Hematopoietic multipotent progenitor cell treated with erythropoietin and hydrocortisone succinate and interleukin-3 and kit ligand, for 8 days (in vitro differentiated cells): Measurements from ENCODE around the gene CLSTN1.

Source experiments
- DNase-seq: peaks from one replicate; pipeline ENCODE4 v3.0.0-alpha.2; 2015

Gene CLSTN1

DNA sequence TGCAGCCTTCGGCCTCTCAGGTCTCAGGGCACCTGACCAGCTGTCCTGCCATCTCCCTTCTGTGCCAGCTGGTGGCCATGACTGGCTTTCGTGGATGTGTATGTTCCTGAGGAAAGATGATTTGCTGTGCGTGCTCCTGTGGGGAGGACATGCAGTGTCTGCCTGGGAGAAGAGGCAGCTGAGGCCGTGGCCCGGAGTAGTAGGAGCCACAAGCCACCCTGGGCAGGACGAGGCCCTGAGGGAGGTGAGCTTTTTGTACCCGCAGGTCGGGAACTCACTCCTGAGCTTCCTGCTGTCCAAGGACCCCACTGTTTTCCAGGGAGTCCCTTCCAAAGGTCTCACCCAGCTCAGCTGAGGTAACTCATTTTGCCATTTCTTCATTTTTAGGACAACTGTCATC is 113.7 kb downstream of the CLSTN1 start:
- no peak for DNase-seq

DNA sequence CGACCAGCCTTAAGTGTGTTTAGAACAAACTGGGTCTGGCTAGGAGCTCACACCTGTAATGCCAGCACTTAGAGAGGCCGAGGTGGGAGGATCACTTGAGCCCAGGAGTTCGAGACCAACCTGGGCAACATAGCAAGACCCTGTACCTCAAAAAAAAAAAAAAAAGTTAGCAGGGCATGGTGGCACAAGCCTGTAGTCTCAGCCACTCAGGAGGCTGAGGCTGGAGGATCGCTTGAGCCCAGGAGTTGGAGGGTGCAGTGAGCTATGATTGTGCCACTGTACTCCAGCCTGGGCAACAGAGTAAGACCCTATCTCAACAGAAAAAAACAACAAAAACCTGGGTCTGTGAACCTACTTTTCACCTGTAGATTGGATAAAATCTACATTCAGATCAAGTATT is 117.6 kb downstream of the CLSTN1 start:
- no peak for DNase-seq

DNA sequence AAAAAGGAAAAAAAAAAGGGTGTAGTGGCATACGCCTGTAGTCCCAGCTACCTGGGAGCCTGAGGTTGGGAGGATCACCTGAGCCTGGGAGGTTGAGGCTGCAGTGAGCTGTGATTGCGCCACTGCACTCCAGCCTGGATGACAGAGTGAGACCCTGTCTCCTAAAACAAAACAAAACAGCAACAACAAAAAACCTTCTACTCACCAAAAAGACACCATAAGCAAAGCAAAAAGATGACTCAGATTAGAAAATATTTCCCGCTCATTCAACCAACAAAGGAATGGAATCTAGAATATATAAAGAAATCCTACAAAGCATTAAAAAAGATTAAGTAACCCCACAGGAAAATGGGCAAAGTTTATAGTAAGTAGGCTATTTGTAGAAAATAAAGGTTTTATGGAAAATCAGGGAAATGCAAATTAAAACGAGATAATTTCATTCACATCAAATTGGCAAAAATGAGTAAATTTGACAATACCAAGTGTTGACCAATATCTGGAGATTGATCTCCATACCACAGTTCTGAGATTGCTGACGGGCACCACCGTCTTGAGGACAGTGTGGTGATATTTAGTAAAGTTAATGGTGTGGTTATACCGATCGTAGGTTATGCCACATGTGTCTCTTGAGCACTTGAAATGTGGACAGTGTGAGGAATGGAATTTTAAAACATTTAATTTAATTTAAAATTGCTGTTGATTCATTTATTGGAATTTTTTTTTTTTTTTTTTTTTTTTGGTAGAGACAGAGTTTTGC is 118.2 kb downstream of the CLSTN1 start:
- no peak for DNase-seq

DNA sequence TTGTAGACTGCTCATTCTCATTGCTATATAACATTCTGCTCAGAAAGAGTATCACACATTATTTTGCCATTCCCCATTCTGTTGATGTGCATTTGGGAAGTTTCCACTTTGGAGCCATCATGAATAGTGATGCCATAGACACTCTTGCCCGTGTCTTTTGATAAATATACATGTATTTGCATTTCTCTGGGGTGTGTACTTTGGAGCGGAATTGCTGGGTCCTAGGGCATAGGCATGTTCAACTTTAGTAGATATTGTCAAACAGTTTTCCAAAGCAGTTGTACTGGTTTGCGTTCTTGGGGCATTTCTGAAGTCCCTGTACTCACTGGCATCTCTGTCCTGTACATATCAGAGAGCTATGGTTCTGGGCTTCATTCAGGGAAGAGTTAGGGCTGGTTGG is 120.1 kb downstream of the CLSTN1 start:
- no peak for DNase-seq

- no peak for DNase-seq
Observed at GRCh38 chr1:9703165-9703509, 120.6 kb downstream of the CLSTN1 start.

GRCh38 chr1:9701665-9702064 is 122.1 kb downstream of the CLSTN1 start:
- no peak for DNase-seq

DNA sequence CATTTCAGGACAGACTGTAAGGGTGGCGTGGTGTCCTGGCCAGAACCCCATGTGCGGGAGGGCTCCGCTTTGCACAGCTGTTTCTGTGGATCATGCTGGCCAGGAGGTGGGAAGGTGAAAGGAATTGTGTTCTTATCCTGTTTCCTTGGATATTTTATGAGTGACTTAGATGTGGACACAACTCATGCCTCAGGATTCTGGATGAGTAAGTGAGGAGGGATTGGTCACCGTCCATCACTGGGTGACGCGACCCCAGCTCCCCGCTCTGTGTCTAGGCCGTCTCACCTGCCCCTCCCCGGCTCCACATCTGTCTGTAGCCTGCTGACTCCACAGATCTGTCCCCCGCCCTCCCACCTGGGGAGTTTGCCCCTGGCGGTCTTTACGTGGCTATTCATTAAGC is 123.4 kb downstream of the CLSTN1 start:
- DNase-seq, result no peak

GRCh38 chr1:9699361-9699760 is 124.4 kb downstream of the CLSTN1 start:
- no peak for DNase-seq

DNA sequence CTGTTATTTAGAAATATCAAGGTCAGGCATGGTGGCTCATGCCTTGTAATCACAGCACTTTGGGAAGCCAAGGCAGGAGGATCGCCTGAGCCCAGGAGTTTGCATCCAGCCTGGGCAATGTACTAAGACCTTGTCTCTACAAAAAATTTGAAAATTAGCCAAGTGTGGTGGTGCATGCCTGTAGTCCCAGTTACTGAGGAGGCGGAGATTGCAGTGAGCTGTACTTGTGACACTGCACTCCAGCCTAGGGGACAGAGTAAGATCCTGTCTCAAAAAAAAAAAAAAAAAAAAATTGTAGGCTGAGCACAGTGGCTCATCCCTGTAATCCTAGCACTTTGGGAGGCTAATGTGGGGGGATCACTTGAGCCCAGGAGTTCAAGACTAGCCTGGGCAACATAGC is 127.0 kb downstream of the CLSTN1 start:
- DNase-seq, result no peak

GRCh38 chr1:9691691-9692090 is 132.1 kb downstream of the CLSTN1 start:
- no peak for DNase-seq

GRCh38 chr1:9691108-9691445 is 132.7 kb downstream of the CLSTN1 start:
- DNase-seq, result no peak

- DNase-seq, result no peak
Observed at GRCh38 chr1:9690440-9691107, 133.2 kb downstream of the CLSTN1 start.

GRCh38 chr1:9689971-9690381 is 133.8 kb downstream of the CLSTN1 start:
- DNase-seq, result no peak

- DNase-seq, result peak; percentile 73
Observed at GRCh38 chr1:9689011-9689706, 134.6 kb downstream of the CLSTN1 start.

GRCh38 chr1:9688599-9688998 is 135.2 kb downstream of the CLSTN1 start:
- DNase-seq, result no peak

DNA sequence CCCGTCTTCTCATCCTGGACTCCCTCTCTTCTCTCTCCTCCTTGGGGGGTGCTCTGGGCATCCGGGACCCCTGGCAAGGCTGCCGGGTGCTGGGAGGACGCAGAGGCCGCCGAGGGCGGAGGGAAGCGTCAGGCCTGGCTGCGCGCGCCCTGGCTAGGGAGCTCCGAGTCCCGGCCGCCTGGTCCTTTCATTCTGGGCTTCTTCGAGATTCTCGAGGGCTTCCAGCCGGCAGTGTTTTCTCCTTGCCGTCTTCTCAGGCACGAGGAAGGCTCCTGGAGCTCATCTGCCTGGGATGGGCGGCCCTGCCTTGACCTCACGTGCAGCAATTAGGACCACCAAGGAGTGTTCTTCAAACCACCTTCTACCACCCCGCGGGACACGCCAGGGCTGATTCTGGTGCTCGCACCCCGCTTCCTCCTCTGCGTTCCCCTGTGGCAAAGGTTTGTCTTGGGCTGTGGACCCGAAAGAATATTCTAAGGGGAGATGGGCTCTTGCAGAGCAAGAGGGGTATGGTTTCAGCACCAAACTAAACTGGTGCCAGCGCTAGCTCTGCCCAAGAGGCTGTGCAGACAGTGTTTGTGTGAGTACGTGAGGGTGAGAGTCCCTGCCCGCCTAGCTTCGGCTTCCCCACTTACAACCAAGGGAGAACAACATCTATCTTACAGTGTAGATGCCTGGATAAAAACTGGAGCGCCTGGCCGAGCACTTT is 135.7 kb downstream of the CLSTN1 start:
- no peak for DNase-seq

DNA sequence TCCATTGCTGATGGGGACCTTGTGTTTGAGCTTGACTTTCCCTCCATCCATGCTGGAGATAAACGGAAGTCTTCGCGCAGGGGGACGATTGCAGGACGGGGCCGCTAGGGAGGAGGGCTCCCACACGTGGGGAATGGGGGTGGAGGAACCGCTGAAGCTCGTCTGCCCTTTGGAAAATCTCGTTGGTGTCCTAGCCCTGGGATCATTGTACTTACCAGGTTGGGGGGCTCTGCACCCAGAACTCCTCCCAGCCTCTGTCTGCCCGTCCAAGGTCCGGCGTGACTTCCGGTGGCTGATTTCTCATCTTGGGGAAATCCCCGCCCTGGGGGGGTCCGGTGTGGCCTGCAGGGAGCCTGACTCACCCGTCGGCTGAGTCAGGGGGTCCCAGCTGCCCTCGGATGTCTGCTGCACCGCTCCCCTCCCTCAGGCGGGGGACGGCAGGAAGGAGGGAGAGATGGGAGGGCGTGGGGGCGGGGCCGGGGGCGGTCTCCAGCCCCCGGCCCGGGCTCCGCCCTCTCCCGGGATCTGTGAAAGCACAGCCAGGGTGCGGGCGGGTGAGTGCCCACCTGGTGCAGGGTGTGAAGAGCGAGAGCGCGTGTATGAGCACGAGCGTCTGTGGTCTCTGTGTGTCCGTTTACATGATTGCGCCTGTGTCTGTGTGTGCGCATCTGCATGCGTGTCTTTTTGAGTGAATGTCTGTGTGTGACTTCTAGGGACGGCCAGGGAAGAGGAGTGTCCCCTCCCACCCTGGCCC is 136.5 kb downstream of the CLSTN1 start:
- peak; percentile 14 for DNase-seq

DNA sequence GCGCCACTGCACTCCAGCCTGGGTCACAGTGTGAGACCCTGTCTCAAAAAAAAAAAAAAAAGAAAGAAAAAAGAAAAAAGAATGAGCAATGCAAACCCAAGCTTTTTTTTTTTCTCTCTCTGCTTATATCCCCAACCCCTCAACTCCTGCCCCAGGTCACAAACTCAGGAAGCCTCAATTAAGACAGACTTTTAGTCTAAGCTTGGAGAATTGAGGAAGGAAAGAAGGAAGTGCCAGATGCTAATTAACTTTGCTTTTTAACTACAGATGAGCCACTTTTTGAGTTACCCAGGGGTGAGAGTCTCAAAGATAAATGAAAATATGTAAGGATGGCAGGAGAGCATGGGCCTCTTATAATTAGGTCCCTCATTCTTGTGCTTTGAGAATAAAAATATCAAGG is 139.0 kb downstream of the CLSTN1 start:
- DNase-seq, result no peak

- no peak for DNase-seq
Observed at GRCh38 chr1:9680828-9681227, 142.9 kb downstream of the CLSTN1 start.

- no peak for DNase-seq
Observed at GRCh38 chr1:9680091-9680490, 143.7 kb downstream of the CLSTN1 start.
